22Rv1 (cell line): ENCODE data around the gene SYNDIG1.

Source experiments
- H3K27ac ChIP-seq: fragments of 450-650 bp; 2 replicates; pipeline ENCODE4 v1.5.1; 2017
- ZFX ChIP-seq: fragments of 450-650 bp; IDR thresholded peaks from 2 replicates; pipeline ENCODE4 v1.6.1; 2017; ENCODE audit warnings: antibody characterized with exemption, borderline replicate concordance
- TF ChIP-seq, protein P1 (sequence below): fragments of 450-650 bp; IDR thresholded peaks from 2 replicates; pipeline ENCODE4 v1.5.1; 2017; ENCODE audit warnings: mild to moderate bottlenecking

SYNDIG1 gene

GRCh38 chr20:24469116-24469893 lies at the start of gene SYNDIG1:
Gene SYNDIG1 (plus strand): TSS chr20:24469629. CDS start chr20:24543098, 73,469 bp downstream.
- no peak within 1 kb of the TSS for H3K27ac ChIP-seq
- TF ChIP-seq, protein P1, sequence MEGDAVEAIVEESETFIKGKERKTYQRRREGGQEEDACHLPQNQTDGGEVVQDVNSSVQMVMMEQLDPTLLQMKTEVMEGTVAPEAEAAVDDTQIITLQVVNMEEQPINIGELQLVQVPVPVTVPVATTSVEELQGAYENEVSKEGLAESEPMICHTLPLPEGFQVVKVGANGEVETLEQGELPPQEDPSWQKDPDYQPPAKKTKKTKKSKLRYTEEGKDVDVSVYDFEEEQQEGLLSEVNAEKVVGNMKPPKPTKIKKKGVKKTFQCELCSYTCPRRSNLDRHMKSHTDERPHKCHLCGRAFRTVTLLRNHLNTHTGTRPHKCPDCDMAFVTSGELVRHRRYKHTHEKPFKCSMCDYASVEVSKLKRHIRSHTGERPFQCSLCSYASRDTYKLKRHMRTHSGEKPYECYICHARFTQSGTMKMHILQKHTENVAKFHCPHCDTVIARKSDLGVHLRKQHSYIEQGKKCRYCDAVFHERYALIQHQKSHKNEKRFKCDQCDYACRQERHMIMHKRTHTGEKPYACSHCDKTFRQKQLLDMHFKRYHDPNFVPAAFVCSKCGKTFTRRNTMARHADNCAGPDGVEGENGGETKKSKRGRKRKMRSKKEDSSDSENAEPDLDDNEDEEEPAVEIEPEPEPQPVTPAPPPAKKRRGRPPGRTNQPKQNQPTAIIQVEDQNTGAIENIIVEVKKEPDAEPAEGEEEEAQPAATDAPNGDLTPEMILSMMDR: no peak
- TF ChIP-seq ZFX: no peak

DNA sequence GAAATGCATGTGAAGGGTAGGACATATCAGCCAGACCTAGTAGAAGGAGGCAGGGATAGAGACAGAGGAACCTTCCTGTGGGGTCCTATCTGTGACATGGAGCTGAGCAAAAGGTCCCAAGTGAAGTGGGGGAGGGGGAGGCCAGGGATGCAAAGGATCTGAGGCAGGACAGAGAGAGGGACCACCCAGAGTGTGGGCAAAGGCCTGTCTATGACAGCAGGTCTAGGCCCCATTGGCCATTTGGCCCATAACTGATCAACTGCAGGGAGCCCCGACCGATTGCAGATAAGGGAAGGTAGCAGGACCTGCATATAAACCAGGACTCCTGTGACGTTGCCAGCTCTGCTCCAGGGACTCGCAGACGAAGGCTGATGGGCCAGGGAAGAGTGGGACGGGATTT lies 49.6 kb upstream of the SYNDIG1 start:
- no peak overlapping the region for H3K27ac ChIP-seq
- TF ChIP-seq ZFX: no peak
- TF ChIP-seq, protein P1: no peak

DNA sequence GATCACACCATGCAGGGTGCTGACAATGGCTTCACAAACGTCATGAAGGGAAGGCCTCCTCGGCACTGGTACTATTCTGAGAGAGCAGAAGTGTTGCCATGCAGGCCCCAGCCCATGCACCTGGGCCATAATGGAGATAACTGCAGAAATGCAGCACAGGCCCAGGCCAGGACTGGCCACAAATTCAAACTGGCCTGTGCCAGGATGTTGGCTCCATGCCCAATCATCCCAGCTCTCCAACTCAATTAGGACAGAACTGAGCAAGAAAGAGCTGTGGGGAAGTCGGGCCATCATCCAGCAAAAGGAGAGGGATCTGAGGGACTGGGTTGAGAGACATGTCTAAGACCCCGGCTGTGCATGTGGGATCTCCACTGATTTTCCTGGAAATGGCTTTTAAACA lies 48.9 kb upstream of the SYNDIG1 start:
- H3K27ac ChIP-seq: no peak overlapping the region
- TF ChIP-seq ZFX: no peak
- TF ChIP-seq, protein P1: no peak

GRCh38 chr20:24421071-24421470 lies 48.4 kb upstream of the SYNDIG1 start:
- no peak for TF ChIP-seq ZFX
- TF ChIP-seq, protein P1: no peak
- H3K27ac ChIP-seq: no peak overlapping the region

DNA sequence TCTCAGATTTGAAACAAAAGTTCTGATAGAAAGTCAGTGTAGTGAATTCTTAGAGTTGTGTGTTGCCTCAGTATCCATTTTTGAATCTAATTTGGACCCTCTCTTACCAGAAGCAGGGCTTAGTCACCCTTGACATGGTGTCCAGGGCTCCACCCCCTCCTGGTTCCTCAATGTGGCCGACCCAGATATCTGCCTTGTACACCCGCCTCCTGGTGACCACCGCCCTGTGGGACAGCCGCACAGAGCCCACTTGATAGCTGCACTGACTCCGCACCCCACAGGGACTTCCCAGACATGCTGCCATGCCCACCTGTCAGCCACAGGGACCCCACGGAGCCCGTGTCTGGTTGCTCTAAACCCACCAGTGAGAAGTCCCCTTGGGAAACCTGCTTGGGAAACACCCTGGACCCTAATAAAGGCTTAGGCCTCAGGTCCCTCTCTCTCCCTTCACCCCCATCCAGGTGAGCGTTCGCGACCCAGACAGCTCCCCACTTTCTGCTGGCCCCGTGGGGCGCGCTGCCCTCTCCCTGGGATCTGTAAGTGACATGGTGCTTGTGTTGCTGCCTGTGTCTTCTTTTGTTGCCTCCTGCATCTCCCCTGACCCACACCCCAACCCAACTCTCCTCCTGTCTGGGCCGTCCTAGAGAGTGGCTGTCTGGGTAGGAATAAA lies 47.2 kb upstream of the SYNDIG1 start:
- H3K27ac ChIP-seq: no peak overlapping the region
- no peak for TF ChIP-seq ZFX
- TF ChIP-seq, protein P1: no peak

- no peak overlapping the region for H3K27ac ChIP-seq
- TF ChIP-seq, protein P1: no peak
- no peak for TF ChIP-seq ZFX
These were observed 45.8 kb upstream of the SYNDIG1 start for GRCh38 chr20:24423390-24424313.
